Fibroblast of mammary gland (primary cell): Measurements from ENCODE around the gene MEGF10.

Experiments
- DNase-seq: peaks from one replicate; pipeline ENCODE4 v3.0.0-alpha.2; 2010; ENCODE audit warnings: low read depth
- H3K4me3 ChIP-seq: 2 replicates; pipeline ENCODE4 v1.5.1; 2011; ENCODE audit warnings: low read depth, mild to moderate bottlenecking, low read length, moderate library complexity; ENCODE audit not compliant: control insufficient read depth
- TF ChIP-seq, protein P1 (sequence below): conservative IDR thresholded peaks from 2 replicates; pipeline ENCODE4 v1.5.1; 2011; ENCODE audit warnings: low read depth, low read length, inconsistent platforms; ENCODE audit not compliant: control insufficient read depth, insufficient read depth

MEGF10 gene

DNA sequence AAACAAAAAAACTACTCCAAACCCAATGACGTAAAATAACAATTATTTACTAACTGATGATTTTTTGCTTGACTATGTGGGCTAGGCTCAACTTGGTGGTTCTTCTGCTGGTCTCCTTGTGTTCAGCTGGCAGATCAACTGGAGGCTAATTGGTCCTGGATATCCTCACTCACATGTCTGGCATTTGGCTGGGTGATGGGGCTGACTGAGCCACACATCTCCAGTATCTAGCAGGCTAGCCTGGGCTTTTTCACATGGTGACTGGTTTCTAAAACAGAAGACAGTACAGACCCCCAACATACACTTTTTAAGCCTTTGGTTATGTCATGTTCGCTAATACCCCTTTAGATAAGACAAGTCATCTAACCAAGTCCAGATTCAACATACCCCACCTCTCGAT lies 122.1 kb downstream of the MEGF10 start:
- H3K4me3 ChIP-seq, result no peak overlapping the region
- TF ChIP-seq, protein P1, sequence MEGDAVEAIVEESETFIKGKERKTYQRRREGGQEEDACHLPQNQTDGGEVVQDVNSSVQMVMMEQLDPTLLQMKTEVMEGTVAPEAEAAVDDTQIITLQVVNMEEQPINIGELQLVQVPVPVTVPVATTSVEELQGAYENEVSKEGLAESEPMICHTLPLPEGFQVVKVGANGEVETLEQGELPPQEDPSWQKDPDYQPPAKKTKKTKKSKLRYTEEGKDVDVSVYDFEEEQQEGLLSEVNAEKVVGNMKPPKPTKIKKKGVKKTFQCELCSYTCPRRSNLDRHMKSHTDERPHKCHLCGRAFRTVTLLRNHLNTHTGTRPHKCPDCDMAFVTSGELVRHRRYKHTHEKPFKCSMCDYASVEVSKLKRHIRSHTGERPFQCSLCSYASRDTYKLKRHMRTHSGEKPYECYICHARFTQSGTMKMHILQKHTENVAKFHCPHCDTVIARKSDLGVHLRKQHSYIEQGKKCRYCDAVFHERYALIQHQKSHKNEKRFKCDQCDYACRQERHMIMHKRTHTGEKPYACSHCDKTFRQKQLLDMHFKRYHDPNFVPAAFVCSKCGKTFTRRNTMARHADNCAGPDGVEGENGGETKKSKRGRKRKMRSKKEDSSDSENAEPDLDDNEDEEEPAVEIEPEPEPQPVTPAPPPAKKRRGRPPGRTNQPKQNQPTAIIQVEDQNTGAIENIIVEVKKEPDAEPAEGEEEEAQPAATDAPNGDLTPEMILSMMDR, result no peak
- no peak for DNase-seq

DNA sequence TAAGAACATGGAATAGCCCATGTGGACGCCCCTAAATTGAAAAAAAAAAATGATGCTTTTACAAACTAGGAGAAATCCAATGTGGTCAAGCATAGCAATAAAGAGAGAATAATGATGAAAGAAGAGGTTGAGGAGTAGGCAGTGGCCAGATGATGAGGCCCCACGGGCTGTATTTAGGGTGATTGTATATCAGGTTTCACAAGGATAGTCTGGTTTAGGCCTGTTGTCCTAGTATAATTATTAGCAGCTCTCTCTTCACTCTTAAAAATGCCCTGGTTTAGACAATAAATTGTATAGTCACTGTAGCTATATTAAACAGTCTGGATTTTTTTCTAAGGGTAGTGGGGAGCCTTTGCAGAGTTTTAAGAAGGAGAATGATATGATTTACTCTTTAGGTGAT lies 124.4 kb downstream of the MEGF10 start:
- TF ChIP-seq, protein P1, result no peak
- no peak for DNase-seq
- H3K4me3 ChIP-seq, result no peak overlapping the region

DNA sequence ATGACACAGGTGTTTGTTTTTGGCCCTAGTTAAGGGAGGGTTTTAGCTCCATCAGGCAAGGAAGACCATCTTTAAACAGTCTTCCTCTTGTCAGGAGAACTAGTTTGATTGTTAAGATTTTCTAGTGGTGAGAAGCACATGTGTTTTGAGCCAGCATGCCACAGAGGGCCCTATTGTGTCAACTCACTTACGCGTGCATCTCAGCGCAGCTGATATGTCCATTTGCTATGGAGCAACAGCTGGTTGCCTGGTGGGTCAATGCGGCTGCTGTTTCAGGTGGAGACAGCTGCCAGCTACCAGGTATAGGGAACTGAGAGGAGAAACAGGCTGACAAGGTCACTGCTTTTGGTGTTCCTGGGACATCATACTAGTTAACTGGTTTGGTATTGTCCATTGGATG lies 126.3 kb downstream of the MEGF10 start:
- TF ChIP-seq, protein P1, result no peak
- no peak overlapping the region for H3K4me3 ChIP-seq
- DNase-seq, result no peak

DNA sequence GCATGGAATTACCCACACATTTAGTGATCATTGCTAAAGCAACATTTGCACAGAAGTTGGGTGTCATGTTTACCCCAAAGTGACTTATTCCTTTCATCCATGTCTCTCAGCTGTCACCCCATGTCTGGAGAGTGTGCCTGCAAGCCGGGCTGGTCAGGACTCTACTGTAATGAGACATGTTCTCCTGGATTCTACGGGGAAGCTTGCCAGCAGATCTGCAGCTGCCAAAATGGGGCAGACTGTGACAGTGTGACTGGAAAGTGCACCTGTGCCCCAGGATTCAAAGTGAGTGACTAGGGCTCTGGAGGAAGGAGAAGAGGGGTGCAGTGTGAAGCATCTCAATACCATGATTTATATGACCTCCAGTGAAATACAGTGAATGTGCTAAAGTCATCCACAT lies 126.9 kb downstream of the MEGF10 start:
- no peak overlapping the region for H3K4me3 ChIP-seq
- TF ChIP-seq, protein P1, result no peak
- no peak for DNase-seq

DNA sequence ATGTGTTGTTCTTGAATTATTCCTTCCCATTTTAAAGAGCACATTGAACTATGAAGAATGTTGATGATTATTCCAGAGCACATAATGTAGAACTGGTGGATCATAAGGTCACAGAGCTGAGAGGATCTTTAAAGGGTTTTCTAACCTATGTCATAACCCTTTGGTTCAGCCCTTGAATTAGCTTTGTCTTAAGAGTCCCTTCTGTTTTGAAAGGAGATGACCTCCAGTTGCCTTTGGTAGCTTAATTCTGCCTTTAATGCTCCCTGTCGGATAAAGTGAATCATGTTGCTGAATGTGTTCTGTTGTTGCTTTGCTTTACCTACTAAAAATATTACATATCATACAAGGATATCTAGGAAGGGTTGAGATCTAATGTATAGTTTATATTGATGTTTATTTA lies 127.8 kb downstream of the MEGF10 start:
- TF ChIP-seq, protein P1, result no peak
- H3K4me3 ChIP-seq, result no peak overlapping the region
- DNase-seq, result no peak

DNA sequence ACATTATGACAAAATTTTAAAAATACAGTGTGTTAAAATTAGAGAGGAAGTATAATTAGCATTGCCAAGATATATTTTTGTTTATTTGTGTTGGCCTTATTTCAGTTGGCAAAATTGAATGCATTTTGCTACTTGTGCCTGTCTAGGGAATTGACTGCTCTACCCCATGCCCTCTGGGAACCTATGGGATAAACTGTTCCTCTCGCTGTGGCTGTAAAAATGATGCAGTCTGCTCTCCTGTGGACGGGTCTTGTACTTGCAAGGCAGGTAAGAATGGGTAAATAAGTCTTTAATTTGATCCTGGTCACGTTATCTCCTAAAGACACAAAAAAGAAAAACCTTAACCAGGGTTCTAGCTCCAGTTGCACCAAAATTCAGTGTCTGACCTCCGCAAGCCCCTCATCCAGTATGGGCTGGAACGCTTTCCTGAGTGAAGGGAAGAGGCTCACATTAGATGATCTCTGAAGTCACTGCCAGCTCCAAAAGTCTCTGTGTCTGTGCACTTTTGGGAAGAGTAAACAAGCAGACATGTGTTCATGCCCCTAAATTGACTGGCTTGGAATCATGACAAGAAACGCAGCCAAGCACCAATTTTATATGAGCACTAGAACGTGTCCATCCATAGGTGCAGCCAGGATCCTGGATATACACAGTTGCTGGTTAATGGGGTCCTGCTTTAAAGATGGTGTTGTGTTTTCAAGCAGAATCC lies 128.5 kb downstream of the MEGF10 start:
- H3K4me3 ChIP-seq, result no peak overlapping the region
- no peak for DNase-seq
- TF ChIP-seq, protein P1, result no peak
